Parathyroid adenoma (tissue), 2 donors: Measurements from ENCODE around the gene MSH3.
"Not testable (repeated sequence)": the region's sequence is repeated elsewhere in the genome, so short reads cannot be mapped to it uniquely, and the experiment has no call there.

ENCODE experiments used
- H2AFZ ChIP-seq: fragments of 300-600 bp; sonication (generic); one replicate; pipeline ENCODE4 v1.7.0; 2017; ENCODE audit warnings: antibody characterized with exemption, mild to moderate bottlenecking
- H3K27ac ChIP-seq: fragments of 300-600 bp; sonication (generic); one replicate; pipeline ENCODE4 v1.7.0; 2017
- H3K27me3 ChIP-seq: fragments of 300-600 bp; sonication (generic); one replicate; pipeline ENCODE4 v1.7.0; 2017; ENCODE audit warnings: low read length; ENCODE audit not compliant: control insufficient read depth, insufficient read depth
- H3K36me3 ChIP-seq: fragments of 300-600 bp; sonication (generic); one replicate; pipeline ENCODE4 v1.7.0; 2017; ENCODE audit warnings: low read length; ENCODE audit not compliant: control insufficient read depth, insufficient read depth
- H3K4me1 ChIP-seq: fragments of 300-600 bp; sonication (generic); one replicate; pipeline ENCODE4 v1.7.0; 2017; ENCODE audit warnings: control low read depth
- H3K4me2 ChIP-seq: fragments of 300-600 bp; sonication (generic); one replicate; pipeline ENCODE4 v1.7.0; 2017; ENCODE audit warnings: low read length
- H3K4me3 ChIP-seq: fragments of 300-600 bp; sonication (generic); one replicate; pipeline ENCODE4 v1.7.0; 2017; ENCODE audit warnings: low read depth, low read length
- H3K79me2 ChIP-seq: fragments of 300-600 bp; sonication (generic); one replicate; pipeline ENCODE4 v1.7.0; 2017; ENCODE audit warnings: control low read depth
- H3K9ac ChIP-seq: fragments of 300-600 bp; sonication (generic); one replicate; pipeline ENCODE4 v1.7.0; 2017; ENCODE audit warnings: mild to moderate bottlenecking
- H3K9me3 ChIP-seq: fragments of 300-600 bp; sonication (generic); one replicate; pipeline ENCODE4 v1.7.0; 2017; ENCODE audit warnings: low read length; ENCODE audit not compliant: control insufficient read depth
- TF ChIP-seq, protein P1 (sequence below): fragments of 300-600 bp; sonication (generic); IDR thresholded peaks from one replicate; pipeline ENCODE4 v1.7.0; 2017; ENCODE audit warnings: antibody characterized with exemption, mild to moderate bottlenecking
- donor health status: primary hyperparathyroidism.

The MSH3 gene

DNA sequence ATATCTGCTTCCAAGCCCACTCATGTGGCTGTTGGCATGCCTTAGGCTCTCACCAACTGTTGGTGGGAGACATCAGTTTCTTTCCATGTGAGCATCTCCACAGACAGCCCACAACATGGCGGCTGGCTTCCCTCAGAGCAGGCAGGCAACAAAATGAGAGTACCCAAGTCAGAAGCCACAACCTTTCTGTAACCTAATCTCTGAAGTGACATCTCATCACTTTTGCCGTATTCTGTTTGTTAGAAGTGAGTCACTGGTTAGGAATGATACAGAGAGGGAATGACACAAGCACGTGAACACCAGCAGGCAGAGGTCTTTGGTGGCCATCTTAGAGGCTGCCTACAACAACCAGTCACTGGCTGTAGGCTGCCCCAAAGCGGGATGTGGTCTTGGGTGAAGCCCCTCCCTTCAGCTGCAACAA, 217.1 kb downstream of the MSH3 start:
- H3K4me1 ChIP-seq, result no peaks in the 10 kb centered on the region
- no peak overlapping the region for H3K4me2 ChIP-seq
- no peaks in the 10 kb centered on the region for H3K36me3 ChIP-seq
- no peaks in the 10 kb centered on the region for H3K79me2 ChIP-seq
- TF ChIP-seq, protein P1, sequence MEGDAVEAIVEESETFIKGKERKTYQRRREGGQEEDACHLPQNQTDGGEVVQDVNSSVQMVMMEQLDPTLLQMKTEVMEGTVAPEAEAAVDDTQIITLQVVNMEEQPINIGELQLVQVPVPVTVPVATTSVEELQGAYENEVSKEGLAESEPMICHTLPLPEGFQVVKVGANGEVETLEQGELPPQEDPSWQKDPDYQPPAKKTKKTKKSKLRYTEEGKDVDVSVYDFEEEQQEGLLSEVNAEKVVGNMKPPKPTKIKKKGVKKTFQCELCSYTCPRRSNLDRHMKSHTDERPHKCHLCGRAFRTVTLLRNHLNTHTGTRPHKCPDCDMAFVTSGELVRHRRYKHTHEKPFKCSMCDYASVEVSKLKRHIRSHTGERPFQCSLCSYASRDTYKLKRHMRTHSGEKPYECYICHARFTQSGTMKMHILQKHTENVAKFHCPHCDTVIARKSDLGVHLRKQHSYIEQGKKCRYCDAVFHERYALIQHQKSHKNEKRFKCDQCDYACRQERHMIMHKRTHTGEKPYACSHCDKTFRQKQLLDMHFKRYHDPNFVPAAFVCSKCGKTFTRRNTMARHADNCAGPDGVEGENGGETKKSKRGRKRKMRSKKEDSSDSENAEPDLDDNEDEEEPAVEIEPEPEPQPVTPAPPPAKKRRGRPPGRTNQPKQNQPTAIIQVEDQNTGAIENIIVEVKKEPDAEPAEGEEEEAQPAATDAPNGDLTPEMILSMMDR, result no peak
- H3K27ac ChIP-seq, result no peak overlapping the region
- no peak overlapping the region for H2AFZ ChIP-seq
- H3K4me3 ChIP-seq, result no peak overlapping the region
- no peaks in the 10 kb centered on the region for H3K27me3 ChIP-seq
- no peaks in the 10 kb centered on the region for H3K9me3 ChIP-seq
- H3K9ac ChIP-seq, result no peak overlapping the region

DNA sequence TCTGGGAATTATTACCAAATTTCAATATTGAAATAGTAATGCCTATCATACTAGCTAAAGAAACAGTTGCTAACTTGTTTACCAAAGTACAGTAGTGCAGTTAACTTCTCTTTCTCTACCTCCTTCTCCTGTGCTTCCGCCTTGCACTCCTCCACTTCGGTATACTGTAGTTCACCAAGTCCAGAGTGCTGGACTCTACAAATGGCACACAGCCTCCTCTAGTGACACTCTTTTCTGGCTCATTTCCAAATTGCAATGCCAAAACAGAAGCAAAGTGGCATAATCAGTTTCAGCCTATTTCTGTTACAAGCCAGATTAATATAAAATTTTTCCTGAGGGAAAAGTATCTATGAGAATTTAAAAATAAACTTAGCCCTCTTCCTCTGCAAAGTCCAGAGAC, 219.7 kb downstream of the MSH3 start:
- Histone ChIP-seq H3K4me2 (no peak overlapping the region), H2AFZ (no peak overlapping the region), H3K36me3 (no peaks in the 10 kb centered on the region), H3K9ac (no peak overlapping the region), H3K27ac (no peak overlapping the region), H3K27me3 (no peaks in the 10 kb centered on the region), H3K9me3 (no peaks in the 10 kb centered on the region), H3K4me1 (no peaks in the 10 kb centered on the region), H3K4me3 (no peak overlapping the region), H3K79me2 (no peaks in the 10 kb centered on the region)
- TF ChIP-seq, protein P1, result no peak

DNA sequence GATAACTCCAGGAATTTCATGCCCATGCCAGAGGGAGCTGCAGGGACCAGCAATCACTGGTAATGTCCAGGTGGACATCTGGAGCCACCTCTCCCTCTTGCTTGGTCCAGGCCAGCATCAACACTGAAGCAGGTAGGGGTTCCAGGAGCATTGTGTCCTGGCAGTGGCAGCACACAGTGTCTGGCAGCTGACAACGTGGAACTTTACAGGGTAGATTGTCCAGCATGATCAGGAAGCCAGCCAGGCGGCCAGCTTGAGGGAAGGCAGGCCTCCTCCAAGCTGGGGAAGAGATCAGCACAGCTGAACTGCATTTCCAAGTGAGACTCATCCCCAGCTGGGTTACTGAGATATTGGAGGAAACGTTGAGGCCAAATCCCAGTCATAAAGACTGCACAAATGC, 223.1 kb downstream of the MSH3 start:
- Histone ChIP-seq H2AFZ (no peak overlapping the region), H3K27me3 (no peaks in the 10 kb centered on the region), H3K4me2 (no peak overlapping the region), H3K9ac (no peak overlapping the region), H3K9me3 (no peaks in the 10 kb centered on the region), H3K4me3 (no peak overlapping the region), H3K4me1 (no peaks in the 10 kb centered on the region), H3K27ac (no peak overlapping the region), H3K36me3 (no peaks in the 10 kb centered on the region), H3K79me2 (no peaks in the 10 kb centered on the region)
- TF ChIP-seq, protein P1, result no peak

DNA sequence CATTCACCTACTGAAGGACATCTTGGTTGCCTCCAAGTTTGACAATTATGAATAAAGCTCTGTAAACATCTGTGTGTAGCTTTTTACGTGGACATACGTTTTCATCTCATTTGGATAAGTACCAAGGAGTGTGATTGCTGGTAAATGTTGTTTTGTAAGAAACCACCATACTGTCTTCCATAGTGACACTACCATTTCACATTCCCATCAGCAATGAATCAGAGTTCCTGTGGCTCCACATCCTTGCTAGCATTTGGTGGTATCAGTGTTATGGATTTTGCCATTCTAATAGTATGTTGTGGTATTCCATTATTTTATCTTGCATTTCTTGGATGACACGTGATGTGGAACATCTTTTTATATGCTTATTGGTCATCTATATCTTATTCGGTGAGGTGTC, 227.3 kb downstream of the MSH3 start:
- TF ChIP-seq, protein P1, result no peak

DNA sequence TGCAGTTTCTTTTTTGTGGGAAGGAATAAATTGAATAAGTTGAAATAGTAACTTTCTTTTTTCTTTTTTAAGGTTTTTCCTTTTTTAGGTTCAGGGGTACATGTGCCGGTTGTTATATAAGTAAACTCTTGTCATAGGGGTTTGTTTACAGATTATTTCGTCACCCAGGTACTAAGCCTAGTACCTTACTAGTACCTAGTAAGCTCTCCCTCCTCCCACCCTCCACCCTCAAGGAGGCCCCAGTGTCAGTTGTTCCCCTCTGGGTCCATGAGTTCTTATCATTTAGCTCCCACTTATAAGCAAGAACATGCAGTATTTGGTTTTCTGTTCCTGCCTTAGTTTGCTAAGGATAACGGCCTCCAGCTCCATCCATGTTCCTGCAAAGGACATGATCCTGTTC, 228.9 kb downstream of the MSH3 start:
- H3K27ac ChIP-seq, H3K36me3 ChIP-seq, H3K4me1 ChIP-seq, H3K9me3 ChIP-seq, H3K4me2 ChIP-seq, H2AFZ ChIP-seq, H3K9ac ChIP-seq, H3K4me3 ChIP-seq, H3K79me2 ChIP-seq, H3K27me3 ChIP-seq: not testable (repeated sequence)

More for the DNA sequence above, 227.3 kb downstream of the MSH3 start:
- Histone ChIP-seq H2AFZ (no peak overlapping the region), H3K27me3 (no peaks in the 10 kb centered on the region), H3K4me1 (no peaks in the 10 kb centered on the region), H3K9me3 (no peaks in the 10 kb centered on the region), H3K27ac (no peak overlapping the region), H3K79me2 (no peaks in the 10 kb centered on the region), H3K36me3 (no peaks in the 10 kb centered on the region), H3K9ac (no peak overlapping the region), H3K4me2 (no peak overlapping the region), H3K4me3 (no peak overlapping the region)
